HEK293T (cell line): ENCODE data around the gene FBXW8.

Experiments
- CTCF ChIA-PET: fragments of 350-600 bp; formaldehyde crosslinking; extraction: SDS; loops from one replicate; lab custom pipeline; 2021; ENCODE audit warnings: antibody characterized with exemption, inconsistent platforms; lab: Yijun Ruan, JAX
- POLR2A ChIA-PET: fragments of 350-600 bp; formaldehyde crosslinking; extraction: SDS; loops from one replicate; lab custom pipeline; 2020; ENCODE audit warnings: antibody characterized with exemption, inconsistent platforms; lab: Yijun Ruan, JAX
- DNase-seq: peaks from one replicate; pipeline ENCODE4 v3.0.0; 2012; ENCODE audit warnings: mixed read lengths; ENCODE audit errors: extremely low spot score
- ARNT ChIP-seq: fragments of 450-650 bp; IDR thresholded peaks from 2 replicates; pipeline ENCODE4 v1.6.1; 2017; ENCODE audit warnings: mild to moderate bottlenecking
- BHLHE40 ChIP-seq: fragments of 450-650 bp; IDR thresholded peaks from 2 replicates; pipeline ENCODE4 v1.6.1; 2016; ENCODE audit warnings: mild to moderate bottlenecking, moderate library complexity, borderline replicate concordance
- CTBP1 ChIP-seq: fragments of 450-650 bp; IDR thresholded peaks from 2 replicates; pipeline ENCODE4 v1.6.1; 2016; ENCODE audit warnings: borderline replicate concordance
- ELF4 ChIP-seq: fragments of 450-650 bp; IDR thresholded peaks from 2 replicates; pipeline ENCODE4 v1.6.1; 2017; ENCODE audit warnings: antibody characterized with exemption
- FOXA1 ChIP-seq: fragments of 450-650 bp; IDR thresholded peaks from 2 replicates; pipeline ENCODE4 v1.6.1; 2016; ENCODE audit warnings: mild to moderate bottlenecking
- FOXK2 ChIP-seq: fragments of 450-650 bp; IDR thresholded peaks from 2 replicates; pipeline ENCODE4 v1.6.1; 2016; ENCODE audit warnings: mild to moderate bottlenecking
- FOXM1 ChIP-seq: fragments of 450-650 bp; IDR thresholded peaks from 2 replicates; pipeline ENCODE4 v1.6.1; 2017; ENCODE audit warnings: mild to moderate bottlenecking, borderline replicate concordance
- HDGF ChIP-seq: fragments of 450-650 bp; IDR thresholded peaks from 2 replicates; pipeline ENCODE4 v1.6.1; 2017; ENCODE audit warnings: antibody characterized with exemption, borderline replicate concordance
- L3MBTL2 ChIP-seq: fragments of 450-650 bp; conservative IDR thresholded peaks from 2 replicates; pipeline ENCODE4 v1.6.1; 2016; ENCODE audit warnings: mild to moderate bottlenecking
- LEF1 ChIP-seq: fragments of 450-650 bp; IDR thresholded peaks from 2 replicates; pipeline ENCODE4 v1.6.1; 2017; ENCODE audit warnings: mild to moderate bottlenecking, borderline replicate concordance
- NFRKB ChIP-seq: fragments of 450-650 bp; IDR thresholded peaks from 2 replicates; pipeline ENCODE4 v1.6.1; 2016; ENCODE audit warnings: mild to moderate bottlenecking, moderate library complexity
- PKNOX1 ChIP-seq: fragments of 450-650 bp; IDR thresholded peaks from 2 replicates; pipeline ENCODE4 v1.6.1; 2016
- SP1 ChIP-seq: fragments of 450-650 bp; IDR thresholded peaks from 2 replicates; pipeline ENCODE4 v1.6.1; 2017
- SUZ12 ChIP-seq: fragments of 450-650 bp; IDR thresholded peaks from 2 replicates; pipeline ENCODE4 v1.6.1; 2016; ENCODE audit warnings: mild to moderate bottlenecking
- TARDBP ChIP-seq: fragments of 450-650 bp; IDR thresholded peaks from 2 replicates; pipeline ENCODE4 v1.6.1; 2016
- ZNF384 ChIP-seq: fragments of 450-650 bp; IDR thresholded peaks from 2 replicates; pipeline ENCODE4 v1.6.1; 2016

Gene FBXW8

GRCh38 chr12:117047810-117048584 lies 137.2 kb downstream of the FBXW8 start:
- DNase-seq: no peak
- POLR2A ChIA-PET: no interaction called here
- CTCF ChIA-PET: no interaction called here
- no peak for TF ChIP-seq LEF1
- TF ChIP-seq ARNT: no peak
- TF ChIP-seq BHLHE40: no peak
- TF ChIP-seq HDGF: no peak

GRCh38 chr12:117048585-117048904 lies 137.8 kb downstream of the FBXW8 start:
- no peak for DNase-seq
- POLR2A ChIA-PET: no interaction called here
- no peak for TF ChIP-seq ZNF384
- no peak for TF ChIP-seq NFRKB
- TF ChIP-seq PKNOX1: no peak
- no peak for TF ChIP-seq ARNT
- no peak for TF ChIP-seq LEF1
- no peak for TF ChIP-seq SUZ12
- no peak for TF ChIP-seq CTBP1
- no peak for TF ChIP-seq SP1
- no peak for TF ChIP-seq FOXA1
- TF ChIP-seq FOXM1: no peak
- CTCF ChIA-PET: interaction anchor here (0.5 to 1.3 kb wide), 2 partner anchors 72 to 88 kb away, joined by 3 read pairs; no protein-coding TSS in a partner anchor

- DNase-seq: no peak
- no peak for TF ChIP-seq LEF1
- TF ChIP-seq TARDBP: no peak
- no peak for TF ChIP-seq FOXA1
- no peak for TF ChIP-seq ARNT
- TF ChIP-seq CTBP1: no peak
- TF ChIP-seq NFRKB: no peak
- no peak for TF ChIP-seq BHLHE40
- CTCF ChIA-PET: interaction anchor here (0.5 to 1.3 kb wide), 2 partner anchors 71 to 88 kb away, joined by 3 read pairs; no protein-coding TSS in a partner anchor
- POLR2A ChIA-PET: no interaction called here
Observed at GRCh38 chr12:117049295-117049694, 138.5 kb downstream of the FBXW8 start.

GRCh38 chr12:117050060-117050459 lies 139.3 kb downstream of the FBXW8 start:
- TF ChIP-seq CTBP1 (no peak), HDGF (no peak), FOXM1 (no peak), FOXK2 (no peak), L3MBTL2 (no peak)
- ChIA-PET CTCF (no interaction called here), POLR2A (no interaction called here)
- DNase-seq: no peak

GRCh38 chr12:117051380-117051779 lies 140.6 kb downstream of the FBXW8 start:
- POLR2A ChIA-PET: no interaction called here
- no peak for DNase-seq
- TF ChIP-seq FOXA1: no peak
- no peak for TF ChIP-seq ZNF384
- no peak for TF ChIP-seq NFRKB
- no peak for TF ChIP-seq ARNT
- no peak for TF ChIP-seq L3MBTL2
- TF ChIP-seq BHLHE40: no peak
- TF ChIP-seq LEF1: no peak
- TF ChIP-seq CTBP1: no peak
- no peak for TF ChIP-seq HDGF
- TF ChIP-seq ELF4: no peak
- no peak for TF ChIP-seq TARDBP
- TF ChIP-seq SUZ12: no peak
- TF ChIP-seq FOXK2: no peak
- TF ChIP-seq PKNOX1: no peak
- TF ChIP-seq SP1: no peak
- CTCF ChIA-PET: no interaction called here

GRCh38 chr12:117052386-117053049 lies 141.8 kb downstream of the FBXW8 start:
- ChIA-PET POLR2A (no interaction called here), CTCF (no interaction called here)
- DNase-seq: no peak

More at GRCh38 chr12:117052386-117053049, 141.8 kb downstream of the FBXW8 start:
- TF ChIP-seq L3MBTL2 (no peak), FOXK2 (no peak), CTBP1 (no peak), PKNOX1 (no peak)
